Kasumi-1 (cell line): ENCODE results near the gene CASP3.
"Not testable (repeated sequence)": the region's sequence is repeated elsewhere in the genome, so short reads cannot be mapped to it uniquely, and the experiment has no call there.

Source experiments
- DNase-seq, 2 experiments: peaks; one replicate each; lab custom pipeline; 2025; lab: John Stamatoyannopoulos, UW

CASP3 gene

DNA sequence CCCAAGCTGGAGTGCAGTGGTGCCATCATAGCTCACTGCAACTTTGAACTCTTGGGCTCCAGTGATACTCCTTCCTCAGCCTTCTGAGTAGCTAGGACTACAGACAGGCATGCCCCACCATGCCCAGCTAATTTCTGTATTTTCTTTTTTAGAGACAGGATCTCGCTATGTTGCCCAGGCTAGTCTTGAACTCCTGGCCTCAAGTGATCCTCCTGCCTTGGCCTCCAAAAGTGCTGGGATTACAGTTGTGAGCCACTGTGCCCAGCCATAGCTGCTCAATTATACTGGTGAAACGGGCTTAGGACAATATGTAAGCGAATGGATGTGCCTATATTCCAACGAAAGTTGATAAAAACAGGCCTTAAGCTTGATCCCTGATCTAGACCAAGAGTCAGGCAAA lies 13.1 kb downstream of the CASP3 start:
- no peak for DNase-seq

- no peak for DNase-seq
Observed at GRCh38 chr4:184635381-184635780, 13.9 kb downstream of the CASP3 start.

DNA sequence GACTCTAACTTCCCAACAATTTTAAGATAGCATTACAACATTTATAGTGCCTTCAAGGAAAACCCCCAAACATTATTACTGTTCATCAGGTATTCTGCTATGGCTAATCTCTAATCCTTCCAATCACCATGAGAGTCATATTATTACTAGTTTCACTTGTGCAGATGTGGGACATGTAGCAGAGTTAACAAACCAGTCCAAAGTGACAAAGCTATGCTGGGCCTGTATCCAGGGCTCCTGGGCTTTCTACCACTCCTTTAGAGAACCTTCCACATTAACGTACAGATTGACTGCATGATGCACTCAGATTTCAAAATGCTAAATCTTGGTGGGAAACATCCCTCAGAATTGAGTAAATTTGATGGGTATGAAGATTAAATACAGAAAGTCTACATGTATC lies 16.4 kb downstream of the CASP3 start:
- no peak for DNase-seq

DNA sequence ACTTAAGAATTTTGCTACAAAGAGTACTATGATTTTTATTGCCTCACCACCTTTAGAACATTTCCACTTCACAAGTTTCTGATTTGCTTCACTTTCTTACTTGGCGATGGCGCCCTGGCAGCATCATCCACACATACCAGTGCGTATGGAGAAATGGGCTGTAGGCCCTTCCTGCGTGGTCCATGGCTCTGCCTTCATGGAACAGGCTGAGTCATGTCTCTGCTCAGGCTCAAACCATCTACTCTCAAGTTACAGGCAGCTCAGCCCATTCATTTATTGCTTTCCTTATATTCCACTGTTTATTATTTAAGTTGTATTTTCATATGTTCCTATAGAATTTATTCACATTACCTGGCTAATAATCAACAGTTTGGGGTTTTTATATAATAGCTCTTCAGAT lies 21.1 kb downstream of the CASP3 start:
- DNase-seq = no peak

DNA sequence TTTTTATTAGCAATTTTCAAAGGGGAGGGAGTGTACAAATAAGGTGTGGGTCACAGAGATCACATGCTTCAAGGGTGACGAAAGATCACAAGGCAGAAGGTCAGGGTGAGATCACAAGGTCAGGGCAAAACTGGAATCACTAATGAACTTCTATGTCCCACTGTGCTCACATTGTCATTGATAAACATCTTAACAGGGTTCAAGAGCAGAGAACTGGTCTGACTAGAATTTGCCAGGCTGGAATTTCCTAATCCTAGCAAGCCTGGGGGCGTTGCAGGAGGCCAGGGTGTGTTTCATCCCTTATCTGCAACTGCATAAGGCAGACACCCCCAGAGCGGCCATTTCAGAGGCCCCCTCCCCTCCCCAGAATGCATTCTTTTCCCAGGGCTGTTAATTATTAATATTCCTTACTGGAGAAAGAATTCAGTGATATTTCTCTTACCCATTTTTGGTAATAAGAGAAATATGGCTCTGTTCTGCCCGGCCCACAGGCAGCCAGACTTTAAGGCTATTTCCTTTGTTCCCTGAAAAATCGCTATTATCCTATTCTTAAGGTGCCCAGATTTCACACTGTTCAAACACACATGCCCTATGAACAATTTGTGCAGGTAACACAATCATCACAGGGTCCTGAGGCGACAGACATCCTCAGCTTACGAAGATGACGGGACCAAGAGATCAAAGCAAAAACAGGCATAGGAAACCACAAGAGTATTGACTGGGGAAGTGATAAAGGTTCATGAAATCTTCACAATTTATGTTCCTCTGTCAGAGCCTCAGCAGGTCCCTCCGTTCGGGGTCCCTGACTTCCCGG lies 23.3 kb downstream of the CASP3 start:
- DNase-seq = not testable (repeated sequence)

- DNase-seq = no peak
Observed at GRCh38 chr4:184624972-184625554, 24.2 kb downstream of the CASP3 start.

- DNase-seq = not testable (repeated sequence)
Observed at GRCh38 chr4:184624504-184624903, 24.7 kb downstream of the CASP3 start.

- DNase-seq = no peak
Observed at GRCh38 chr4:184621518-184621917, 27.7 kb downstream of the CASP3 start.

DNA sequence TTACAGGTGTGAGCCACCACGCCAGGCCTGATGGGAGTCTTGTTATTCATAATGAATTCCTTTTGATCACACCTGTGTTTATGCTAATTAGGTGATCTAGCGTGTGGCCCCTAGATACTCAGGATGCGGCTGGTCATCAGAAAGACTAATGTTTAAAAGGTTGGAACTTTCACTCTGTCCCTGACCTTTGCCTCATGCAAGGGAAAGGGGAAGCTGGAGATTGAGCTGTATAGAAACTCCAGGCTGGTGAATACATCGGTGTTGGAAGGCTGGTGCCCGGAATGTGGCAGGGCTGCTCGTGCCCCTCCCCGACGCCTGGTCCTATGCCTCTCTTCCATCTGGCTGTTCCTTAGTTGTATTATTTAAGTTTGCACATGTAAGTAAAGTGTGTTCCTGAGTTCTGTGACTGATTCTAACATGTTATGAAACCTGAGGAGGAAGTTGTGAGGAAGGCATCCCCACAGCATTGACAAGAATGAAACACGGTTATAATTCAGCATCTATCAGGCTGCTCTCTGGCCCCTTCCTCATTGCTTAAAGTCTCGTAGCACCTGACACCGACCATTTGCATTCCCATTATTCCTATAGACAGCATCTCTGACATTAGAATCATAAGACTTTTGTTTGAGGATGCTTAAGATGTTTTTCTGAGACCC lies 28.9 kb downstream of the CASP3 start:
- no peak for DNase-seq

GRCh38 chr4:184617600-184618196 lies 31.5 kb downstream of the CASP3 start:
- DNase-seq = no peak

DNA sequence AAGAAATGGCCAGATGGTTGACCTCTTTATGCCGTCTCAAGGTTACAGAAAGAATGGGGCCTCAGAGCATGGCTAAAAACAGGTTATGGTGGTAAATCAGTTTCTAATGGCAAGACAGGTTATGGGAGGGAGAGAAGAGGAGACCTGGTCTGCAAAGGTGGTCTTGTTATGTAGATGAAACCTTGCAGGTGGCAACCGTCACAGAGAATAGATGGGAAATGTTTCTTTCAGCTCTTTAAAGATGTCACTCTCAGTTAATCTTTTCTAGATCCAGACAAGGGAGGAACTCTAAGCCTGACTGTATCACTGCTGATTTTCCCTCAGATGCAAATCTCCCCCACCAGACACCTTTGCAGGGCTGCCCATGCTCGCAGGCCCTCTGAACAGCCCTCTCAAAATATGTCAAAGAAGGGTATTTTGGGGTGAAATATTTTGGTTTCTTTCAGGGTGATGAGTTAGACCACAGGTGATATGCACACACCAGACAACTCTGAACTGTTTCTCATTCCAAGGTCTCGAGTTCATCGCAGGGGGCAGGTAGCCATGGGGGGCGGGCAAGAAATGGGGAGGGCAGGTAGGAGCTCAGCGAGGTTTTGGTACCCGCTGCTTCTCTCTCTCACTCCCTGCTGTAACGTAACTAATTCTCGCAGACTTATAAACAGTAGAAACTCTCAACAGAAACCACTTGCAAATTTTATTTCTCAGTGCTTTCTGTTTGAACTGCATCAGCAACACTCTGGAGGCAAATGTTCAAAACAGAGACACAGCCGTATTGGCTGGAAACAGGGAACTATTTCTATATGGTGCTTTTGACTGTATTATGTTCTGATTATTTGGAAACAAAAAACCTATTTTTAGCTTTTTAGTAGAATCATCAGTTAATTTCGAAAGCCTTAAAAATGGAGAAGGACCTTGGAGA lies 32.4 kb downstream of the CASP3 start:
- DNase-seq = no peak

- DNase-seq = not testable (repeated sequence)
Observed at GRCh38 chr4:184616168-184616567, 33.1 kb downstream of the CASP3 start.

DNA sequence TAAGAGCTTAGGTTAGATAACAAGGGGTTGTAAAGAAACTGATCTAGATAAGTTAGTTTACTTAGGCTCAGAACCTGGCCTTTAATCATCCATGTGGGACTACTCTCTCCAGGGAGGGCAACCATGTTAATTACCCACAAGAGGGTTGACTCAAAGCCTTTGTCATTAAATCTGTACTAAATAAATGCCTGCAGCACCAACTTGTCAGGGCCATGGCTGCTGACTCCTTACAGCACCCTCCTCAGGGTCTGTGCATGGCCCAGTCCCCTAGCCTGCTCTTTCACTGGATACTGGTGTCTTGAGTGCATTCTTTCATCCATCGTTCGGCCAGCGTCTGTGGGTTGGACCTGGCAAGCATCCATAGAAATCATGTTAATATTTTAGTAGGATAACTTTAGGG lies 34.7 kb downstream of the CASP3 start:
- no peak for DNase-seq

DNA sequence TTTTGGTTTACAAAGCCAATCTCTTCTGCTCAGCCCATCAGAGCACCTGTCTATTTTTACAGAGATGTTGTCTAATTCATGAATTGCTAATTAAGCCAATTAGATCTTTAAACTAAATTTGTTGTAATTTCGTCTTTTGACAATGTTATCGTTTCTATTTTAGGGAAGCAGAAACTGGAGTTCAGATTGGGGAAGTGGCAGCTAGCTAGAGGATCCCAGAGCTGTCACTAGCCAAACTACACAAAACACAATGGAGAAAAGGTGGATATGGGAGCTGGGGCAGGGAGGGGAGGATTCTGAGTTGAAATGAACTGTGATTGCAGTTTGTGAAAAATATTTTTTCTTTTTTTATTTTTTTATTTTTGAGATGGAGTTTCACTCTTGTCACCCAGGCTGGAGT lies 35.8 kb downstream of the CASP3 start:
- peak; percentile 22 to 41 for DNase-seq

GRCh38 chr4:184612074-184612473 lies 37.2 kb downstream of the CASP3 start:
- DNase-seq = no peak

GRCh38 chr4:184607429-184607828 lies 41.8 kb downstream of the CASP3 start:
- not testable (repeated sequence) for DNase-seq

- DNase-seq = not testable (repeated sequence)
Observed at GRCh38 chr4:184602857-184603256, 46.4 kb downstream of the CASP3 start.

DNA sequence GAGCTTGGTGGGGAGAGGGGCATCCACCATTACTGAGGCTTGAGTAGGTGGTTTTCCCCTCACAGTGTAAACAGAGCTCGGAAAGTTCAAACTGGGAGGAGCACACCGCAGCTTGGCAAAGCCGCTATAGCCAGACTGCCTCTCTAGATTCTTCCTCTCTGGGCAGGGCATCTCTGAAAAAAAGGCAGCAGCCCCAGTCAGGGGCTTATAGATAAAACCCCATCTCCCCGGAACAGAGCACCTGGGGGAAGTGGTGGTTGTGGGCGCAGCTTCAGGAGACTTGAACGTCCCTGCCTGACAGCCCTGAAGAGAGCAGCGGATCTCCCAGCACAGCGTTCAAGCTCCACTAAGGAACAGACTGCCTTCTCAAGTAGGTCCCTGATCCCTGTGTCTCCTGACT lies 48.3 kb downstream of the CASP3 start:
- not testable (repeated sequence) for DNase-seq

DNA sequence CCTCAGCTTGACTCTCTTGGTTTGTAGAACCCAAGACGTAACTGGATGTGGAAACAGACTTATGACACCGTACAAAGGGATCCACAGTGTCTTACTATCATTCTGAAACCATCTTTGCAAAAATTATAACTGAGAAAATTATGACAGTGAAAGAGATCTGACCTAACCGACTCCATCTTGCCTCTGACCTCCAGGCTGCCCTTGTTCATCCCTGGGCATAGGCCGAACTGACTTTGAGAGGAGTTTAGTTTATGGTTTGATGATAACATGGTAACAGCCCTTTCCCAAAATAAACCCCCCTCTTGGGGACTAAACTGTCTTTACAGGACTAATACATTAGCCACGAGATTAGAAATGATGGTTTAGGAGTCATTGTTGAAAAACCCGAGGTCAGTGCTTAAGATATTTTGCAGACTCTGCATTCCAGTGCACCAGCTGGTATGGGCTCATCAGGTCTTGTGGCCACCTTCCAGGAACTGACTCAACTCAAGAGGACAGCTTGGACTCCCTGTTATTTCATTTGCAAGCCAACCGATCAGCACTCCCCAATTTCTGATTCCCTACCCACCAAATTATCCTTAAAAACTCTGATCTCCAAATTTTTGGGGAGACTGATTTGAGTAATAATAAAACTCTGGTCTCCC lies 49.6 kb downstream of the CASP3 start:
- DNase-seq = no peak

- no peak for DNase-seq
Observed at GRCh38 chr4:184598753-184599491, 50.3 kb downstream of the CASP3 start.
